ENCODE data around the gene BCO2.
A peak's percentile ranks its signal among the peaks of the same experiment; 100 is the strongest.

BCO2 gene

GRCh38 chr11:112215621-112216020 is 40.3 kb downstream of the BCO2 start:
- DNase-seq (ENCODE audit: low read depth in 2 of 2) = no peak

- no peak for DNase-seq (ENCODE audit: low read depth in 2 of 2)
Measured at GRCh38 chr11:112216561-112217105, 41.3 kb downstream of the BCO2 start.

- no peak for DNase-seq (ENCODE audit: low read depth in 2 of 2)
Measured at GRCh38 chr11:112219476-112220232, 44.3 kb downstream of the BCO2 start.

DNA sequence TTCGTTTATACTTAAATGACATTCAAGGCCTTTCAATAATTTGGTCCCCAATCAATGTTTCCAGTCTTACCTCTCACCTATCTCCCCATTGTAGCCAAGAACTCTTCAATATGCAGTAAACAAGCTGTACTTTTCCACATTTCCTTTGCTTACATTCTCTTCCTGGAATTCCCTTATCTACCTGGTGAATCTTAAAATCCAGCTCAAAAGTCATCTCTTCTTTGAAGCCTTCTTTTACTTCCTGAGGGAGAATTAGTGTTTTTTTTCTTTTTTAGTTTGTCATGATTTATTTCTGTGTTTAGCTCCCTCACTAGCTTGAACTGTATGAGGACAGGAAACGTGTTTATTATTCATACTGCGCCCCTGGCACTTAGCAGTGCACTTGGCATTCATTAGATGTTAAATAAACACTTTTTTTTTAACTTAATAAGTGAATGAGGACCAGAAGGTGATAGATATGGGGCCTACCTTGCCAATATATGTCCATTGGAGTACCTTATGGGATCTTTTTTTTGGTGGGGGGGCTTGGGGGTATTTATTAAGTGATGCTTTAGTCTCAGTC is 46.0 kb downstream of the BCO2 start:
- DNase-seq (ENCODE audit: low read depth in 2 of 2) = no peak

GRCh38 chr11:112222303-112222702 is 47.0 kb downstream of the BCO2 start:
- DNase-seq (ENCODE audit: low read depth in 2 of 2) = no peak

DNA sequence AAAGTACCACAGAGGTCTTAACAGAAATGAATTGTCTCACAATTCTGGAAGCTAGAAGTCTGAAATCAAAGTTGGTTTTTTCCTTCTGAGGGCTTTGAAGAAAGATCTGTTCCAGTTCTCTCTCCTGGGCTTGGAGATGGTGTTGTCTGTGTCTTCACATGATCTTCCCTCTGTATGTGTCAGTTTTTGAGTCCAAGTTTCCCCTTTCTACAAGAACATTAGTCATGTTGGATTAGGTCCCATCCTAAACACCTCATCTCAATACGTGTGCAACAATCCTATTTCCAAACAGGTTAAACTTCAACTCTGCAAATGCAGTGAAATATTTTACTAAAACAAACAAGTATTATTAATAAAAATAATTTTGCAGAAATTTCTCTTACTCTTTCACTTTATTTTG is 47.8 kb downstream of the BCO2 start:
- no peak for DNase-seq (ENCODE audit: low read depth in 2 of 2)

DNA sequence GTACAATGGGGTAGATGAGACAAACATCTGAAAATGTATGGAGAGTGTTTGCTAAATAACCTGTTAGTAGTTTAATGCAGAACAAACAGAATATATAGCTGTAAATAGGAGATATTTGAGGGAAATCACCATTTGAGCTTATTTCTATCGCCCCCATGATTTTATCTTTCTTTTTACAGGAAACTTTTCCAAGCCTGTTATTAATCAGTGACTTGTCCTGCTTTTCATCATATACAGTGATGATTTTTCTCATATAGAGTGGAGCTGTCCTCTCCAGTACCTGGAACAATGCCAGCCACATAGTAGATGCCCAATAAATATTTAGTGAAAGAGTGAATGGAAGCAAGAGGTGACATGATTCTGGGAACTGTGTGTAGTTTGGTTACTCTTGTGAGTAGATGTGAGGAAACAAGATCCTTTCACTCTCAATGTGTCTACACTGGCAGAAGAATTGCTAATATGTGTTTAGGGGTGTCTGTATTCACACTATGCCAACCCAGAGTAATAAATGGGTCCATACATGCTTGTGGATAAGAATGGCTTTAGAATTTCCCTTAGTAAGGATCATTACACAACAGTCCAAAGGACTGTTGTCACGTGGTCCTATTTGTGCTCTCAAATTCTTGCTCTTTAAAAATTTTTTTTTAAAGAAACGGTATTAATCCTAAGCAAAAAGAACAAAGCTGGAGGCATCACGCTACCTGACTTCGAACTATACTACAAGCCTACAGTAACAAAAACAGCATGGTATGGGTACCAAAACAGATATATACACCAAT is 48.6 kb downstream of the BCO2 start:
- DNase-seq (ENCODE audit: low read depth in 2 of 2) = no peak

DNA sequence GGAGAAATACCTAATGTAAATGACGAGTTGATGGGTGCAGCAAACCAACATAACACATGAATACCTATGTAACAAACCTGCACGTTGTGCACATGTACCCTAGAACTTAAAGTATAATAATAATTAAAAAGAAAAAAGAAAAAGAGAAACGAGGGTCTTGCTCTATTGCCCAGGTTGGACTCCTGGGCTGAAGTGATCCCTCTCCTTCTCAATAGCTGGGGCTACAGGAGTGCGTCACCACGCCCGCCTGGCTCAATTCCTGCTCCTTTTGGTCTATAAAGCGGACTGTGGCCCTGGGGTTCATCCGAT is 50.4 kb downstream of the BCO2 start:
- no peak for DNase-seq (ENCODE audit: low read depth in 2 of 2)

GRCh38 chr11:112226062-112226830 is 50.9 kb downstream of the BCO2 start, which contains the start of gene PTS:
PTS (plus strand) TSS chr11:112226428; CDS start chr11:112226444, 16 bp downstream.
- peak; percentile 64 to 78 for DNase-seq (ENCODE audit: low read depth in 2 of 2)

GRCh38 chr11:112226831-112227401 is 51.6 kb downstream of the BCO2 start:
- no peak for DNase-seq (ENCODE audit: low read depth in 2 of 2)

DNA sequence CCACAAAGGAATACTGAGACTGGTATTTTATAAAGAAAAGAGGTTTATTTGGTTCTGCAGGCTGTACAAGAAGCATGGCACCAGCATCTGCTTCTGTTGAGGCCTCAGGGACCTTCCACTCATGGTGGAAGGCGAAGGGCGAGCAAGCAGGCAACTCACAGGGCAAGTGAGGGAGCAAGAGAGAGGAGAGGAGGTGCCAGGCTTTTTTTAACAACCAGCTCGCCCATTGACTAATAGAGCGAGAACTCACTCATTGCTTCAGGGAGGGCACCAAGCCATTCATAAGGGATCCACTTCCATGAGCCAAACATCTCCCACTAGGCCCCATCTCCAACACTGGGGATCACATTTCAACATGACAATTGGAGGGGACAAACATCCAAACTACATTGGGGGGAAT is 52.2 kb downstream of the BCO2 start:
- DNase-seq (ENCODE audit: low read depth in 2 of 2) = no peak

DNA sequence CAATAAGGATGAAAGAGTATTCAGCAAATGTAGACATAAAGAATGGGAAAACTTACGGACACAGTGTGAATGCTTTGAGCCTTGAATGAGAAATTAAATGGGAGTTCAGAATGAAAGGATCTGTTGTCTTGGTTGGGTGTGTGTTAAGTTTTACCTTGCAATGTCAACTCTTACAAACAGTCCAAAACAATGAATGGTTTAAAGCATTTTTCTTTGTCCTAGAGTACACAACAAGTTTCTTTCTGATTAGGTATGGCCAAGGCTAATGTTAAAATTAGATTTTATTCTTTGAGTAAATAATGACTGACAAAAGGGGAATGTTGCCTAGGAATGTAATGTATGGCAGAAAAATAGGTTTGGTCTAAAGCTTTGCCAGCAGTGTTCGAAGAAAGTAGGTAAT is 53.4 kb downstream of the BCO2 start:
- DNase-seq (ENCODE audit: low read depth in 2 of 2) = no peak

DNA sequence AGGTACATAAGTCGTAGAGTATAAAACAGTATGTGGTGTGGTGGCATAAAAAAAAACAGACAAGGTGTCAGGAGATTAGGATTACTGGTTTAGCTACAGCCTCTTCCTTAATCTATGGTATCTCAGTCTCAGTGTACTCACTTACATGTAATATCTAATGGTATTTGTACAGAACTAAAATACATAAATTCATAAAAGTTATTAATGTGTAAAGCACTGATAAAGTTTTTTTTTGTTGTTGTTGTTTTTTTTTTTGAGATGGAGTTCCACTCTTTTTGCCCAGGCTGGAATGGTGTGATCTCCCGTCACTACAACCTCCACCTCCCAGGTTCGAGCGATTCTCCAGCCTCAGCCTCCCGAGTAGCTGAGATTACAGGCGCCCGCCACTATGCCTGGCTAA is 53.8 kb downstream of the BCO2 start:
- DNase-seq (ENCODE audit: low read depth in 2 of 2) = no peak

- no peak for DNase-seq (ENCODE audit: low read depth in 2 of 2)
Measured at GRCh38 chr11:112229746-112230433, 54.6 kb downstream of the BCO2 start.

DNA sequence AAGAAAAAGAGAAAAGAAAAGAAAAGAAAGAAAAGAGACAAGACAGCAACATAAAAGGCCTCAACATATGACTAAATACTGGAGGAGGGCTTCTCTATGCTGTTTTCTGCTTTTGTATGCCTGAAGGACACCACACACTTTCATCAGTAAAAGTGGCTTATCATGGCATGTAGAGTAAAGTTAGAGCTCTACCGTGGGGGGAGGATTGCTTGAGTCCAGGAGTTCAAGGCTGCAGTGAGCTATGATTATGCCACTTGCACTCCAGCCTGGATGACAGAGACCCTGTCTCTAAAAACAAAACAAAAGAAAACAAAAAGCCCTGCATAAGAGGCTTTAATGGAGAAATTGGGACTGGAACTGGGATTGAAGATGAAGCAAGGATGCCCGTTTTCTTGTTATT is 56.6 kb downstream of the BCO2 start:
- DNase-seq (ENCODE audit: low read depth in 2 of 2) = no peak

DNA sequence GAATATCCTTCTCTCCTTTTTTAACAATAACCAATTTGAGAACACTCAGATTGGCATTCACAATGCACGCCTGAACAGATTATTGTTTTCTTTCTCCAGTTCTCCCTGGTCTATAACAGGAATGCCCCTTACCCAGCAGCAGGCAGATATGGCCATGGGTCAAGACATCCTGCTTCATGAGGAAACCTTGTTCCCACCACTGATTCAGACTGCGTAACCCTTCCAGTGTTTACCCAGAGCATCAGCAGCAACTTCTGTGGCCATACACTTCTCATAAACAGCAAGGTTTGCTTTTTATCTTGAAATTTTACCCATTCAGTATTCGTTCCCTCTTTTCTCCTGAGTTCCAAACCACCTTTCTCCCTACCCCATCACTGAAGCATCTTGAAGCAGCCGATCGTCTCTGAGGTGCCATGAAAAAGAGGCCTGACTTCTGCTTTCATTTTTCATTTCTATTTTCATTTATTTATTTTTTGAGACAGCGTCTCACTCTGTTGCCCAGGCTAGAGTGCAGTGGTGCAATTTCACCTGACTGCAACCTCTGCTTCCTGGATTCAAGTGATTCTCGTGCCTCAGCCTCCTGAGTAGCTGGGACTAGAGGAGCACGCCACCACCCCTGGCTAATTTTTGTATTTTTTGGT is 60.6 kb downstream of the BCO2 start:
- no peak for DNase-seq (ENCODE audit: low read depth in 2 of 2)

DNA sequence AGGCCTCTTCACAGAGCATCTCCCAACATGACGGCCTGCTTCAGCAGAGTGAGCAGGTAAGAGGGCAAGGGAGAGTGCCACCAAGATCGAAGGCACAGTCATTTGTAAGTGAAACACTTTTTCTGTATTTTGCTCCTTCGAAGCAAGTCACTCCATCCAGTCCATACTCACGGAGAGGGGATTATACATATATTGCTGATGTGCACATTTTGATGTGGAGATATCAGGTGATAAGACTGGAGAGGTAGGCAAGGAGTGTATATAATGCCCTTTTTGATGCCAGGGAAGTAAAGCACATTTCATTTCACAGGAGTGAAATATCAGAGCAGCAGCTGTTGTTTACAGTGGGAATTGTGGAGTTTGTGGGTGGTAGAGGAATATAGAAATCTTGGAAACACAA is 62.1 kb downstream of the BCO2 start:
- no peak for DNase-seq (ENCODE audit: low read depth in 2 of 2)

DNA sequence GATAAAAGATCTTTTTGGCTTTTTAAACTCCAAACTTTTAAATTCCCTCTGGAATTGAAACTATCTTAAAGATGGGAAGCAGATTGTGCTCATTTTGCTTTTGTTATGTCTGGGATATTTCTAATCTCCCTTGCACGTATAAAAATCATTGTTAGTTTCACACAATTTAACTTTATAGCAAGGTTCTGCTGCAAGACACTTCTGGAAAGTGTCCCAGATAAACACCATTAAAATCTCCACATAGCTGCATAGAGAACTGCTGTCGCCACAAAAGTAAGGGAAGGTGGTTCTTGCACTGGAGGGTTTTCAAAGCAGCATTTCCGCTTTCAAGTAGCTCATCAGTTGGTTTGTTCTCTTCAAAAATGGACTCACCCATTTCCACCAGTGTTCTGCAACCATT is 62.7 kb downstream of the BCO2 start:
- no peak for DNase-seq (ENCODE audit: low read depth in 2 of 2)

DNA sequence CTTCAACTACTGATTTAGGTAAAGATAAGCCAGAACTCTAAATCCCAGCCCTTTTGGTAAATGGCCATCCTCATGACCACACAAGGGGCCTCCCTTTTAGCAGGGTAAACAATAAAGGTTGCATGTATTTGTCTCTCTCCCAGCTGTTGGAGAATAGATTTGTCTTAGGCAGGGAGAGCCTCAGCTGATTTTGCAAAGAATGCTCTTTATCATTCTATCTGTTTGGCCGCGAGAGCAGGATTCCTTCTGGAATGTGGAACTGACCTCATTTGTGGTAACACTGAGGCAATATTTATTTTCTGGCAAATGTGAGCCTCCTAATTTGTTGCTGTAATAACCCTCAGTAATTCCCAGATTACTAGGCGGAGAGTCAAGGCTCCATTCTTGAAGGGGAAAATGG is 66.2 kb downstream of the BCO2 start:
- DNase-seq (ENCODE audit: low read depth in 2 of 2) = no peak

- no peak for DNase-seq (ENCODE audit: low read depth in 2 of 2)
Measured at GRCh38 chr11:112247201-112247600, 71.9 kb downstream of the BCO2 start.

- no peak for DNase-seq (ENCODE audit: low read depth in 2 of 2)
Measured at GRCh38 chr11:112248201-112248600, 72.9 kb downstream of the BCO2 start.

All from stimulated activated CD4-positive, alpha-beta T cell treated with anti-CD3 and anti-CD28 coated beads, Interleukin-4, amount 100 ng/mL, for 48 hours (primary cell).